HG03469 (cell line): ENCODE measurements around the gene COA8.
"Not testable (repeated sequence)": the region's sequence is repeated elsewhere in the genome, so short reads cannot be mapped to it uniquely, and the experiment has no call there.

Source experiments
- ATAC-seq: cut with Tn5 transposase; IDR thresholded peaks from one replicate; pipeline ENCODE4 v1.9.1; 2021; ENCODE audit warnings: mild to moderate bottlenecking, moderate library complexity, moderate number of reproducible peaks; ENCODE audit not compliant: unreplicated experiment

The COA8 gene

DNA sequence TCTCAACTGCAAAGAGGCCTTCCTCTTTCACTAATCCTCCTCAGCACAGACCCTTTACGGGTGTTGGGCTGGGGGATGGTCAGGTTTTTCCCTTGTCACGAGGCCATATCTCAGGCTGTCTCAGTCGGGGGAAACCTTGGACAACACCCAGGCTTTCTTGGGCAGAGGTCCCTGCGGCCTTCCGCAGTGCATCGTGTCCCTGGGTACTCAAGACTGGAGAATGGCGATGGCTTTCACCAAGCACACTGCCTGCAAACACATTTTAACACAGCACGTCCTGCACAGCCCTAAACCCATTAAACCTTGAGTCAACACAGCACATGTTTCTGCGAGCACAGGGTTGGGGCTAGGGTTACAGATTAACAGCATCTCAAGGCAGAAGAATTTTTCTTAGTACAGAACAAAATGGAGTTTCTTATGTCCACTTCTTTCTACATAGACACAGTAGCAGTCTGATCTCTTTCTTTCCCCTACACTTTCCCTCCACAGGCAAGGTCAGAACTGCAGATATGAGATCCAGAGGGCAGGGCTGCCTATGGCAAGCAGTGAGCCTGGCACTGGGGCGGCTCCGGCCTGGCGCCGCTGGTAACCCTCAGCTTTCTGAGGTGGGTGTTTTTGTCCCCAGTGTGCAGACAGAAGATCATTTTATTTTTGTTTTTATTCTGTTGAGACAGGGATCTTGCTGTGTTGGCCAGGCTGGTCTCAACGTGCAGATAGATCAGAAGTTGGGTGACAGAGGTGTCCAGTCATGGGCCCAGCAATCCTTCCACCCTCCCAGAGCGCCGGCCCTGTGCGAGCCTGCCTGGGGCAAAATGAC is 37.1 kb upstream of the COA8 start:
- ATAC-seq: not testable (repeated sequence)

DNA sequence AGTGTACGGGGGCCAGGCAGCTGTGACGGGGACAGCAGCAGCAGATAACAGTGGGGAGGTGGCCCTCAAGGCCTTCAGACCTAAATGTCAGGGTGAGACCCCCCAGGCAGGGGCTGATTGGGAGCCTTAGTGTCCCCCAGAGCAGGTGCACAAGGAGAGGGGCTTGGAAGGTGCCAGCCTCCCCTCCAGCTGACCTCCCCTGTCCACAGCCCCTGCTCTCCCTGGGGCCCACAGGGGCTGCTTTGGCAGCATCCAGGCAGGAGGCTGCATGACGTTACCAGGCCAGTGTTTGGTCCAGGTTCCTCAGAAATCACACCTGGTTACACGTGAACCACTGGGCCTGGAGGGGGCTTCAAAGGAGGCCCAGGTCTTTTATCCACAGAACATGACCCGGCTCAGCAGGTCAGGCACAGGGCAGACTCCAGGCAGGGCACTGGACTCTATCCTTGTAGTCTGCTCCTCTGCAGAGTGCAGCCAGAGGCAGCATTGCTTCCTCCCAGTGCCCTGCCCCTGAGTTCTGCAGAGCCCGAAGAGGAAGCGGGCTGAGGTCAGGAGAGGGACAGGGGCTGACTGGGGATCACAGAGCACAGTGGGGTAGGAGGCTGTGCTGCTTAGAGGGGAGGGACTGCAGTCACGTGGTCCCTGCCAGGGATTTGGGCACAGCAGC is 36.4 kb upstream of the COA8 start:
- no peak for ATAC-seq

GRCh38 chr14:103526914-103527248 is 35.9 kb upstream of the COA8 start:
- ATAC-seq: no peak

GRCh38 chr14:103527408-103528145 is 35.2 kb upstream of the COA8 start:
- ATAC-seq: peak; percentile 38

- ATAC-seq: no peak
Observed at GRCh38 chr14:103528146-103528586, 34.6 kb upstream of the COA8 start.

- no peak for ATAC-seq
Observed at GRCh38 chr14:103528587-103529382, 34.0 kb upstream of the COA8 start, which contains the start of gene TRMT61A. TRMT61A (plus strand) TSS chr14:103529196; CDS start chr14:103529979, 783 bp downstream.

- ATAC-seq: no peak
Observed at GRCh38 chr14:103529383-103530365, 33.1 kb upstream of the COA8 start.

DNA sequence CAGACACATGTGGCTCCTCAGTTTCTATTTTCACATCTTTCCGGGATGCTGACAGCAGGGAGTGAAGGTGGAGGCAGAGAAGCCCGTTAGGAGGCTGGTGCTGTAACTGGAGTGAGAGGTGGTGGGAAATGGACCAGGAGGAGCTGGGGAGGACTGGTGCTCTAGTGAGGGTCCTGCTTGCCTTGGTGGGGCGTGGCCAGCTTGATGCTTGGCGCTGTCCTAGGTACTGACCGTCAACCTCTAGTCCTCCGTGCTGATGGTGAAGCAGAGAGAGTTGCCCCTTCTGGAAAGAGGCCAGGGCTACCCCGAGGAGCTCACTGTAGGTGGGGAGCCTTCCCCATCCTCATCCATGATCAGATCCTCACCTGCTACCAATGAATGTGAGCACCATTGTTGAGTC is 32.4 kb upstream of the COA8 start:
- ATAC-seq: no peak

DNA sequence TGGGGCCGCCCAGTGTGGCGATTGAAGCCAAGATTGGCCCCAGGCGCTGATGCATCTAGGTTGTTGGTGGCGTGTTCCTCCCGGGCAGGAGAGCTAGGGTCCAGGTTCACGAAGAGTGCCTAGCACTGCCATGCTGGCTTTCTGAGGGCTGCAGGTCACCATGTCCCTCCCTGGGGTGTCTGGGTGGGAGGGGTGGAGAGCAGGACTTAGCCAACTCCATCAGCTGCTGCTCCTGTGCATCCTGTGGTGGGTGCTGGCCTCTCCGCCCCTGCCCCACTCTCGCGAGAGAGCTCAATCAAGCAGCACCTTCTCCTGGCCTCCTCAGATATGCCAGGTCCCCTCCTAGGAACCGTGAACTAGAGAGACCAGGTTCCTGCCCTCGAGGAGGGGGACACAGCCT is 31.9 kb upstream of the COA8 start:
- ATAC-seq: no peak

DNA sequence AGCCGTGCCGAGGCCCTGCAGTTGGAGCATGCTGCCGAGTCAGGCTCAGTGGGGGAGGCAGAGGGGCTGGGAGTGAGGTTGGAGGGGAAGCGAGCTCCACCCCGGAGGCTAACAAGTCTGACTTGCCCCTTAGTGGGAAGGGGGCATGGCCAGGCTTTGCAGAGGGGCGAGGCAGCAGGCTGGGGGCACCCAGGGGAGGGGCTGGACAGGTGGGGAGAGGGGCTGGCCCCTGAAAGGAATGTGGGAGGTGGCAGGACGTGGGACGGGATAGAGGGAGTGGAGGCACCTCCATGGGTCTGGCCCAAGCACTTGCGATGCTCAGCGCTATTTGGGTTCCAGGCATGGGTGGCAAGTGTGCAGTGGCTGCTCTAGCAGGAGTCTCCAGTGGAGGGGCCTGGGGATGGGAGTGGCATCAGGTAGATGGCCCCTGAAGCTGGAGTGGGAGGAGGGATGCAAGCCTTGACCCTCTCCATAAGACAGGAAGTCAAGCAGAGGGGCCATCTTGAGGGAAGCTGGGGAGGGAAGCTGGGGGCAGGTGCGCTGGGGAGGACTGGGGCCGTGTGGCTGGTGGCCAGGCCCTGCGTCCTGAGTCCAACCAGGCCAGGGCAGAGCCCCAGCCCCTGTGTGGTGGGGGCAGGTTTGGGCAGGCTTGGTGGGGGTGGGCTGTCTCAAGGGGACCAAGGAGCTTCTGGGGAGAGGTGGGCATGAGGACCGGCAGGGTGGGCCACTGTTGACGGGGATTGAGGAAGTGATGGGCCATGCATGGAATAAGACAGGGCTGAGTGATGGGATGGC is 31.1 kb upstream of the COA8 start:
- ATAC-seq: no peak

DNA sequence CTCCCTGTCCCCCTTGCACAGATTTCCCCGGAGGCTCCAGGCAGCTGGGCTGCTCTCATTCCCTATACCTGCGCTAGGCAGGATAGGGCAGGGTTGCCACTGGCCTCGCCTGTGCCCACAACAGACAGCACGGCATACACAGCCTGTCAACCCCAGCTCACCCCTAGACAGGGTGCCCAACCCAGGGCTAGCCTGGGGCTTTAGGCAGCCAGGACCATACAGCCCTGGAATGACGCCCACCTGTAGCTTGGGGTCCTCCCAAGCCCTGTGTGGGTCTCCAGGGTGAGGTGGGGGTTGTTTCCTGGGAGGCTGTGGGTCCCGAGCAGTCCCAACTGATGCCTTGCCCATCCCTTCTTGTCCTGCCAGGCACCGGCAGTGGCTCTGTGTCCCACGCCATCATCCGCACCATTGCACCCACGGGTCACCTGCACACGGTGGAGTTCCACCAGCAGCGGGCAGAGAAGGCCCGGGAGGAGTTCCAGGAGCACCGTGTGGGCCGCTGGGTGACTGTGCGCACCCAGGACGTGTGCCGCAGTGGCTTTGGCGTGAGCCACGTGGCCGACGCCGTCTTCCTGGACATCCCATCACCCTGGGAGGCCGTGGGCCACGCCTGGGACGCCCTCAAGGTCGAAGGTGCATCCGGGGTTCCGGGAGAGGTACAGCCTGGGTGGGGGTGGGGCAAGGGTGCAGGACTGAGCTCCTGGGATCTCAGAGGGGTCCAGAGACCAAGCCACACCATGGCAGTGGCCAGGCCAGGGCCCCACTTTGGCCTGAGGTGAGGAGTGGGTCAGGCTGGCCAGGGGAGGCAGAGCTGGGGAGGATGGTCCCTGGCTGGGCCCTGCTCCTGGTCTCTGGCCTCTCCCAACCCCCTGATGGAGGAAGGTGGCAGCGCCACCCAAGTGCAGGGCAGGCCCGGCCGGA is 30.3 kb upstream of the COA8 start:
- no peak for ATAC-seq

DNA sequence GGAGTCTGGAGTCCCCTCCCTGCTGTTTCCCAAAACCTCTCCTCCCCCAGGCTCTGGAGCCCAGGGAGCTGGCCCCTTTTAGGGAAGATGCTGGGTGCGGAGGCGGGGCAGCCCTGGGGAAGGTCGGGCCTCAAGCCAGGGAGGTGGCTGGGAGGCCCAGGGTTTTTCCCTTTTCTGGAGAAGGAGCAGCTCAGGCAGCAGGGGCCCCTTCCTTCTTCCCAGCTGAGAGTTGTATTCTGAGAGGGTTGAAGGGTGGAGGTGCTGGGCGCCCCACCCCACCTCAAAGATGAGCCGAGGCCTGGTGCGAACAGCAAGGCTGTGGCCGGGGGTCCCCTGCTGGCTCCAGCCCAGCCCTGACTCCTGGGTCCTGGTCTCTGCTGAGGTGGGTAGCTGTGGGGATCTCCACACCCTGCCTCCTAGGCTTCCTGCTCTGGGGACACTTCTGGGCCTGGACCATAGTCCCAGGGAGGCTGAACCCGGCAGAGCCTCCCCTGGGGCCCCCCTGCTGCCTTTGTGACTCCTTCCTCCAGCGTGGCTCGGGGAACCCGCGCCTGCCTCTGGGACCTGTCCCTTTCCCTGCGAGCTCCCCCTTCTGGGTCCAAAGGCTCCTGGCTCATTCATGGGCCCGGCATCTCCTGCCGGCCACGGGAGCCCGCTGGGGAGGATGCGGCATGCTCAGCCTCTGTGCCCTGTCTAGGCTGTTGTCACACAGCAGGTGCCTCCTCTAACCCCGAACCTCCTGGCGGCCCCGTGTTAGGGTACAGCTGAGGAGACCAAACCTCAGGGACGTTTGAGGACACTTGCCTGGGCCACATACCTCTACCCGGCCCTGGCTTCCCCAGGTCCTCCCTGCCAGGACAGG is 29.4 kb upstream of the COA8 start:
- no peak for ATAC-seq

GRCh38 chr14:103533999-103534575 is 28.7 kb upstream of the COA8 start:
- ATAC-seq: no peak

DNA sequence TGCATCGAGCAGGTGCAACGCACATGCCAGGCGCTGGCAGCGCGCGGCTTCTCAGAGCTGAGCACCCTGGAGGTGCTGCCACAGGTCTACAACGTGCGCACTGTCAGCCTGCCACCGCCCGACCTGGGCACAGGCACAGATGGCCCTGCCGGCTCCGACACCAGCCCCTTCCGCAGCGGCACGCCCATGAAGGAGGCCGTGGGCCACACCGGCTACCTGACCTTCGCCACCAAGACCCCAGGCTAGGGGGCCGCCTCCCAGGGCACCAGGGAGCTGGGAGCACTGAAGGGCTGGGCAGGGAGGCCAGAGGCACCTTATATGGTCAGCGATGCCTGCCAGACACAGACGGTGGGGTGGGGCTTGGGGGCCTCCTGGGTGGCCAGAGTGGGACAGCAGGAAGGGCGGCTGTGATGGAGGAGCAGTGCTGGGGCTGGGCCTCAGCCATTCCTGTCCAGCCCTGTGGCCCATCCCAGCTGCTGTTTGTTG is 28.1 kb upstream of the COA8 start:
- ATAC-seq: no peak

- ATAC-seq: no peak
Observed at GRCh38 chr14:103535081-103535890, 27.5 kb upstream of the COA8 start.
